DOHH2 (cell line): ENCODE results near the gene ANKRD22.

Experiments used
- H3F3A ChIP-seq: fragments of 200-600 bp; sonication (generic), shearing (Covaris generic); 2 replicates; pipeline ENCODE4 v1.6.0; 2016; ENCODE audit warnings: antibody characterized with exemption, mild to moderate bottlenecking; ENCODE audit not compliant: control insufficient read depth, insufficient read depth
- H3K27ac ChIP-seq: fragments of 200-600 bp; sonication (generic); 2 replicates; pipeline ENCODE4 v1.5.1; 2014; ENCODE audit warnings: low read depth, mild to moderate bottlenecking, low read length, moderate library complexity
- H3K27me3 ChIP-seq: fragments of 200-600 bp; sonication (generic); 2 replicates; pipeline ENCODE4 v1.6.1; 2014; ENCODE audit warnings: mild to moderate bottlenecking, low read length, mixed read lengths; ENCODE audit not compliant: control insufficient read depth
- H3K36me3 ChIP-seq: fragments of 200-600 bp; sonication (generic); 2 replicates; pipeline ENCODE4 v1.6.1; 2014; ENCODE audit warnings: mild to moderate bottlenecking, low read length, moderate library complexity, mixed read lengths; ENCODE audit not compliant: control insufficient read depth
- H3K4me1 ChIP-seq: fragments of 200-600 bp; sonication (generic); 2 replicates; pipeline ENCODE4 v1.6.1; 2014; ENCODE audit warnings: mild to moderate bottlenecking, low read length, mixed read lengths; ENCODE audit not compliant: control insufficient read depth
- H3K4me2 ChIP-seq: fragments of 200-600 bp; sonication (generic); 2 replicates; pipeline ENCODE4 v1.6.0; 2014; ENCODE audit warnings: mild to moderate bottlenecking, low read length, moderate library complexity
- H3K4me3 ChIP-seq: fragments of 200-600 bp; sonication (generic); 2 replicates; pipeline ENCODE4 v1.5.1; 2014; ENCODE audit warnings: mild to moderate bottlenecking, low read length, mixed read lengths
- H3K79me2 ChIP-seq: fragments of 200-600 bp; sonication (generic); 2 replicates; pipeline ENCODE4 v1.6.1; 2014; ENCODE audit warnings: mild to moderate bottlenecking, low read length, mixed read lengths; ENCODE audit not compliant: control insufficient read depth
- H3K9me2 ChIP-seq: fragments of 200-600 bp; sonication (generic); replicated peaks from 2 replicates; pipeline ENCODE4 v1.6.1; 2014; ENCODE audit warnings: mild to moderate bottlenecking, low read length, mixed read lengths; ENCODE audit not compliant: control insufficient read depth
- H3K9me3 ChIP-seq: fragments of 200-600 bp; sonication (generic); 2 replicates; pipeline ENCODE4 v1.6.1; 2014; ENCODE audit warnings: antibody characterized with exemption, low read length, mixed read lengths; ENCODE audit not compliant: control insufficient read depth, insufficient read depth
- H4K20me1 ChIP-seq: fragments of 200-600 bp; sonication (generic); 2 replicates; pipeline ENCODE4 v1.6.0; 2014; ENCODE audit warnings: low read depth, mild to moderate bottlenecking, antibody characterized with exemption, low read length, moderate library complexity; ENCODE audit not compliant: control insufficient read depth, insufficient read depth
- EZH2phosphoT487 ChIP-seq: fragments of 200-600 bp; sonication (generic); IDR thresholded peaks from 2 replicates; pipeline ENCODE4 v1.6.1; 2017; ENCODE audit warnings: borderline replicate concordance, mild to moderate bottlenecking, antibody characterized with exemption, low read length, moderate library complexity, mixed read lengths
- TF ChIP-seq, protein P1 (sequence below): fragments of 200-600 bp; sonication (generic); IDR thresholded peaks from one replicate; pipeline ENCODE4 v1.5.1; 2014; ENCODE audit warnings: antibody characterized with exemption, mild to moderate bottlenecking, low read depth, low read length; ENCODE audit not compliant: poor library complexity, severe bottlenecking

The ANKRD22 gene

DNA sequence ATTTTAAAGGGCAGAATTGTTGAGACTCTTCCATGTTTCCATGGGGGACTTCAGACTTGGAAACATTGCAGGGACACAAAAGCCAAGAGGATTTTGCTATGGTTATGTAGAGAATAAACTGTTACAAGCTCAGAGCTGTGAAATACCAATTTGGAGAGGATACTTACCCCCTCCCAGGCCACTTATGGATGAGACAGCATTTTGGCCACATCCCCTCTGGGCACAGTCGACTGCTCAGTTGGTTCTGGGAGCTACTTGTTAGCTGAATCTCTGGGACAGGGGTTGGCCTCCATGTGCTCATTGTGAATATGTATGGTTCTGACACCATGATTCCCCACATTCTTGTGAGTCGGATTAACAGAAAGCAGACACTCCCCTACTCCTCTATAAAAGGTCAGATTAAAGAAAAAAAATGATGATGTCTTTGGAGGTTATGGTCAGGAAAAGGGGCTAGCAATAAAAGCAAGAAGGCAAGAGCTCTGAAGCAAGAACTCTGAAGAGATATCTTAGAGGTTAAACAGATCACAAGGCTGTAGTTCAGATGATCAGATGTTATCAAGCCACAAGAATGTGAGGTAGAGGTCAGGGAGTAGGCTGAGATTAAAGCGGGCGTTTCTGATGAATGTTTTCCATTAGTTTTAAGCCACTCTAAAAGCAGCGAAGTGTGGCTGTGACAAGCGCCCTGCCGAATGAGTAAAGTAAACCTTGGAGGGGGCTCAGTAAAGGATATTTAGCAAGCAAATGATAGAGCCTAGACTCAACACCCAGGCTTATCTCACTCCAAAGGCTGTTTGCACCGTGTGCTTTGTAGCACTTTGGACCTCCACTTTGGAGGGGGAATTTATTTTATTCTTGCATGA lies 45.6 kb upstream of the ANKRD22 start:
- Histone ChIP-seq H4K20me1 (no peaks in the 10 kb centered on the region), H3K27ac (no peak overlapping the region), H3K9me2 (no peaks in the 10 kb centered on the region), H3K4me2 (no peak overlapping the region), H3K4me3 (no peak overlapping the region), H3K27me3 (no peaks in the 10 kb centered on the region), H3K36me3 (peaks cover 19% of the 10 kb centered on the region), H3F3A (peaks cover 5% of the 10 kb centered on the region), H3K9me3 (no peaks in the 10 kb centered on the region), H3K79me2 (peaks cover 18% of the 10 kb centered on the region), H3K4me1 (peaks cover 37% of the 10 kb centered on the region)
- TF ChIP-seq, protein P1, sequence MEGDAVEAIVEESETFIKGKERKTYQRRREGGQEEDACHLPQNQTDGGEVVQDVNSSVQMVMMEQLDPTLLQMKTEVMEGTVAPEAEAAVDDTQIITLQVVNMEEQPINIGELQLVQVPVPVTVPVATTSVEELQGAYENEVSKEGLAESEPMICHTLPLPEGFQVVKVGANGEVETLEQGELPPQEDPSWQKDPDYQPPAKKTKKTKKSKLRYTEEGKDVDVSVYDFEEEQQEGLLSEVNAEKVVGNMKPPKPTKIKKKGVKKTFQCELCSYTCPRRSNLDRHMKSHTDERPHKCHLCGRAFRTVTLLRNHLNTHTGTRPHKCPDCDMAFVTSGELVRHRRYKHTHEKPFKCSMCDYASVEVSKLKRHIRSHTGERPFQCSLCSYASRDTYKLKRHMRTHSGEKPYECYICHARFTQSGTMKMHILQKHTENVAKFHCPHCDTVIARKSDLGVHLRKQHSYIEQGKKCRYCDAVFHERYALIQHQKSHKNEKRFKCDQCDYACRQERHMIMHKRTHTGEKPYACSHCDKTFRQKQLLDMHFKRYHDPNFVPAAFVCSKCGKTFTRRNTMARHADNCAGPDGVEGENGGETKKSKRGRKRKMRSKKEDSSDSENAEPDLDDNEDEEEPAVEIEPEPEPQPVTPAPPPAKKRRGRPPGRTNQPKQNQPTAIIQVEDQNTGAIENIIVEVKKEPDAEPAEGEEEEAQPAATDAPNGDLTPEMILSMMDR = no peak
- TF ChIP-seq EZH2phosphoT487 = no peak

DNA sequence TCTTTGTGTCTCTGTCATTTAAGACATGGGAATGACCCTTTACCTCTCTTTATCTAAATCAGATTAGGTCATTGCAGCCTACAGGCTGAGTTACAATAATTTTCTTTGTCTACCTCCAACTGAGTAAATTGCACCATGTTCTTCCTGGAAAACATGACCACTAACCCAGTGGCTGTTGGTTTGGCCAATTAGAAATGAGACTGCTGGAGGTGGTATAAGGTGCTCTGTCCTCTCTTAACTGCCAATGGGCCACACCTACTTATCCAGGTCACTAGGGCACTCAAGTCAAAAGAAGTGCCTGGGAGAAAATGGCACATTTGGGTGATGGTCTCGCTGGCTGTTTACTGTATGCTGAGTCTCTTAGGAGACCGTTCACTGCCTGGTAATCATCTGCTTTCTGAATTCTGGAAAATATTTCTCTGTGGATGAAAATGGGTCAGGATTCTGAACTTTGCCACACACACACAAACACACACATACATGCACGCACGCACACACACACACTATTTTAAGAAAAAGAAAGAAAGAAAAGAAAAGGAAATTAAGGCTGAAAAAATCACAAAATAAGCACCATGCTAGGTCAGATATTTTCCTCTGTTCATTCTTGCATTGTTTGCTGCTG lies 44.8 kb upstream of the ANKRD22 start:
- H3K27me3 ChIP-seq = no peaks in the 10 kb centered on the region
- H3F3A ChIP-seq = peaks cover 4% of the 10 kb centered on the region
- H3K9me3 ChIP-seq = no peaks in the 10 kb centered on the region
- H3K27ac ChIP-seq = no peak overlapping the region
- H3K4me2 ChIP-seq = no peak overlapping the region
- H3K4me1 ChIP-seq = peaks cover 34% of the 10 kb centered on the region
- no peaks in the 10 kb centered on the region for H3K9me2 ChIP-seq
- H3K36me3 ChIP-seq = peaks cover 12% of the 10 kb centered on the region
- no peak overlapping the region for H3K4me3 ChIP-seq
- H3K79me2 ChIP-seq = peaks cover 21% of the 10 kb centered on the region
- no peaks in the 10 kb centered on the region for H4K20me1 ChIP-seq
- TF ChIP-seq EZH2phosphoT487 = no peak
- TF ChIP-seq, protein P1 = no peak

DNA sequence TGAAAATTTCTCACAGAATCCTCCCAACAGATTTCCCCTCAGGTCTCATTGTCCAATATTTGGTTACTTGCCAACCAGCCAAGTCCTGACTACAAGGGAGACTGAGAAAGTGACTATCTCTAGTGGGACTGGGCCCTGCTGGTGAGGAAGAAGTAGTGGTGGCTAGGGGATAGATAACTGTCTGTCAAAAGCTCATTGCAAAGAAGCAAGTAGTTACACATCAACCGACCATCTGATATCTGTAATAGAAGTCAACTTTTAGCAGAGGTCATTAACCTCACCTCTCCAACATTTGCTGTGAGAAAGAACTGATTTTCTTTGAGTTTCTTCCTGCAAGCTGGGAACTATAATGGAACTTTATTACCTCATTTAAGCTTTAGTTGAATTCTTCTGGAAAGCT lies 43.6 kb upstream of the ANKRD22 start:
- H3F3A ChIP-seq = no peaks in the 10 kb centered on the region
- no peaks in the 10 kb centered on the region for H3K27me3 ChIP-seq
- H3K9me2 ChIP-seq = no peaks in the 10 kb centered on the region
- H4K20me1 ChIP-seq = no peaks in the 10 kb centered on the region
- H3K79me2 ChIP-seq = peaks cover 29% of the 10 kb centered on the region
- H3K9me3 ChIP-seq = no peaks in the 10 kb centered on the region
- no peak overlapping the region for H3K4me3 ChIP-seq
- H3K4me1 ChIP-seq = peaks cover 35% of the 10 kb centered on the region
- H3K36me3 ChIP-seq = 0 out of 2 replicates have a peak, but pooled peaks cover 6% of the 10 kb centered on the region
- no peak overlapping the region for H3K4me2 ChIP-seq
- TF ChIP-seq, protein P1 = no peak
- no peak for TF ChIP-seq EZH2phosphoT487
- no peak overlapping the region for H3K27ac ChIP-seq
